Glutamatergic neuron (in vitro differentiated cells): ENCODE data around the gene LONRF3. TPM values are rescaled to one million over a fixed set of nuclear protein-coding genes. Genes with fewer than 3 reads are reported as not detected.
"Not testable (repeated sequence)": the region's sequence is repeated elsewhere in the genome, so short reads cannot be mapped to it uniquely, and the experiment has no call there.

Experiments
- DNase-seq: peaks from one replicate; pipeline ENCODE4 v3.0.0; 2022
- H3K27ac Mint-ChIP-seq: one replicate; pipeline ENCODE4 v1.8.0; 2020; ENCODE audit warnings: mild to moderate bottlenecking, mixed read lengths, inconsistent platforms; ENCODE audit not compliant: unreplicated experiment
- H3K27me3 Mint-ChIP-seq: one replicate; pipeline ENCODE4 v1.8.0; 2020; ENCODE audit warnings: mild to moderate bottlenecking, moderate library complexity, mixed read lengths, inconsistent platforms; ENCODE audit not compliant: unreplicated experiment
- H3K36me3 Mint-ChIP-seq: one replicate; pipeline ENCODE4 v1.8.0; 2020; ENCODE audit warnings: mild to moderate bottlenecking, mixed read lengths, inconsistent platforms; ENCODE audit not compliant: unreplicated experiment
- H3K4me1 Mint-ChIP-seq: one replicate; pipeline ENCODE4 v1.8.0; 2020; ENCODE audit warnings: mild to moderate bottlenecking, low read depth, mixed read lengths, inconsistent platforms; ENCODE audit not compliant: unreplicated experiment
- H3K4me3 Mint-ChIP-seq: one replicate; pipeline ENCODE4 v1.8.0; 2020; ENCODE audit warnings: mild to moderate bottlenecking, mixed read lengths, inconsistent platforms; ENCODE audit not compliant: unreplicated experiment
- H3K9me3 Mint-ChIP-seq: one replicate; pipeline ENCODE4 v1.8.0; 2020; ENCODE audit warnings: mild to moderate bottlenecking, moderate library complexity, mixed read lengths, inconsistent platforms; ENCODE audit not compliant: unreplicated experiment
- total RNA-seq: library from RNA; stranded (reverse); fragmentation: NEBNext Ultra II Directional; extraction: Animal tissue kit (Norgen Biotek cat#: 25700); gene quantifications from one replicate; pipeline ENCODE4 v1.2.1, GENCODE V29; 2021; ENCODE audit not compliant: unreplicated experiment
- TF ChIP-seq, protein P1 (sequence below): fragments of 200-600 bp; sonication (generic); IDR thresholded peaks from one replicate; pipeline ENCODE4 v1.5.0; 2021; ENCODE audit not compliant: partially characterized antibody, unreplicated experiment

LONRF3 gene
- total RNA-seq, 1 donor from 2014 or later, result 0.29 TPM

DNA sequence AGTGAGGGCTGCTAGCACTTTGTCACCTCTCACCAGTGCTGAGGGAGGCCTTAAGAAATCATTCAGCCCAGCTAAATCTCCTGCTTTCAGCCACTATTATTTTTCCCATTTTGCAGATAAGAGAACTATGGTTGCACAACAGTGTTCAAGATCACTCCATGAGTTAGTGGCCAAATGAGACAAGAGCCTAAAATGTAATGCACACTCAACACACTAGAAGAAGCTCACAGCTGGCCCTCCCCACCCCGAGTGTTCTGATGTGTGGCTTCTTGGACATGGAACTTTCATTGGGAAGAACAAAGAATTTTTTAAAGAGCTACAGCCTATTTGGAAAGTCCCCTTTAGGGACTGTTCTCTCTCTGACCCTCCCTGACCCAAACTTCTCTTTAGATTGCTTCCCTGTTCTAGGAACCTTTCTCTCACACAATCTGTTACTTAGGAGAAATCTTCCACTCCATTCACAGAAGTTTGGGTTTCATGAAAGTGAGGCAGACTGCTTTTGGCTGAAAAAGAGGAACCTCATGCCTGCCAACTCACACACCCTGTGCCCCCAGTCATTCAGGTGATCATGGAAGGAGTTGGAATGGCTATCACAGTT lies 54.4 kb downstream of the LONRF3 start:
- Mint-ChIP-seq H3K9me3 (peaks cover 1% of the 10 kb centered on the region), H3K27me3 (no peaks in the 10 kb centered on the region), H3K4me1 (no peaks in the 10 kb centered on the region), H3K36me3 (peaks cover 5% of the 10 kb centered on the region), H3K27ac (no peak overlapping the region), H3K4me3 (no peak overlapping the region)
- no peak for DNase-seq
- TF ChIP-seq, protein P1, sequence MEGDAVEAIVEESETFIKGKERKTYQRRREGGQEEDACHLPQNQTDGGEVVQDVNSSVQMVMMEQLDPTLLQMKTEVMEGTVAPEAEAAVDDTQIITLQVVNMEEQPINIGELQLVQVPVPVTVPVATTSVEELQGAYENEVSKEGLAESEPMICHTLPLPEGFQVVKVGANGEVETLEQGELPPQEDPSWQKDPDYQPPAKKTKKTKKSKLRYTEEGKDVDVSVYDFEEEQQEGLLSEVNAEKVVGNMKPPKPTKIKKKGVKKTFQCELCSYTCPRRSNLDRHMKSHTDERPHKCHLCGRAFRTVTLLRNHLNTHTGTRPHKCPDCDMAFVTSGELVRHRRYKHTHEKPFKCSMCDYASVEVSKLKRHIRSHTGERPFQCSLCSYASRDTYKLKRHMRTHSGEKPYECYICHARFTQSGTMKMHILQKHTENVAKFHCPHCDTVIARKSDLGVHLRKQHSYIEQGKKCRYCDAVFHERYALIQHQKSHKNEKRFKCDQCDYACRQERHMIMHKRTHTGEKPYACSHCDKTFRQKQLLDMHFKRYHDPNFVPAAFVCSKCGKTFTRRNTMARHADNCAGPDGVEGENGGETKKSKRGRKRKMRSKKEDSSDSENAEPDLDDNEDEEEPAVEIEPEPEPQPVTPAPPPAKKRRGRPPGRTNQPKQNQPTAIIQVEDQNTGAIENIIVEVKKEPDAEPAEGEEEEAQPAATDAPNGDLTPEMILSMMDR, result no peak

DNA sequence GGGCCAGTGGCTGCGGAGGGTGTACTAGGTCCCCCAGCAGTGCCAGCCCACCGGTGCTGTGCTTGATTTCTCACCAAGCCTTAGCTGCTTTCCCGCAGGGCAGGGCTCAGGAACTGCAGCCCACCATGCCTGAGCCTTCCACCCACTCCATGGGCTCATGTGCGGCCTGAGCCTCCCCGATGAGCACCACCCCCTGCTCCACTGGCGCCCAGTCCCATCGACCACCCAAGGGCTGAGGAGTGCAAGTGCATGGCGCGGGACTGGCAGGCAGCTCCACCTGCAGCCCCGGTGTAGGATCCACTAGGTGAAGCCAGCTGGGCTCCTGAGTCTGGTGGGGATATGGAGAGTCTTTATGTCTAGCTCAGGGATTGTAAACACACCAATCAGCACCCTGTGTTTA lies 55.2 kb downstream of the LONRF3 start:
- H3K36me3 Mint-ChIP-seq, DNase-seq, H3K4me3 Mint-ChIP-seq, H3K27ac Mint-ChIP-seq, H3K27me3 Mint-ChIP-seq, H3K4me1 Mint-ChIP-seq, H3K9me3 Mint-ChIP-seq: not testable (repeated sequence)

DNA sequence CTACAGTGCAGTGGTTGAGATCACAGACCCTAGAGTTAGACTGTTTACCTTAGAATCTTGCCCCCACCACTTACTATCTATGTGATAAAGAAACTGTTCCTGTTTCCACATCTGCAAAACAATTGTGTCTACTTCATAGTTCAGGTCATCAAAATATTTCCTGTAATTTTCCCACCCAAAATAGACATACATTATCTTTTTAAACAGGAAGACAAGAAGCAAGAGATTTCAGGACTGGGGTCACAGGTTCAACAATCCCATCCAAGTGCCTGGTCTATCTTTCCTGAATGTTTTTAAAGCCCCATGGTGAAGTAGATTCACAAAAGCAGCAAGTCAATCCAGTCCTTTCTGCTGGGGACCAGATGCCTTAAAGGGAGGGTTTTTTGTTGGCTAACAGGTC lies 56.6 kb downstream of the LONRF3 start:
- H3K27ac Mint-ChIP-seq, result no peak overlapping the region
- peaks cover 5% of the 10 kb centered on the region for H3K9me3 Mint-ChIP-seq
- TF ChIP-seq, protein P1, result no peak
- no peaks in the 10 kb centered on the region for H3K27me3 Mint-ChIP-seq
- DNase-seq, result no peak
- no peaks in the 10 kb centered on the region for H3K4me1 Mint-ChIP-seq
- H3K36me3 Mint-ChIP-seq, result peaks cover 5% of the 10 kb centered on the region
- no peak overlapping the region for H3K4me3 Mint-ChIP-seq

DNA sequence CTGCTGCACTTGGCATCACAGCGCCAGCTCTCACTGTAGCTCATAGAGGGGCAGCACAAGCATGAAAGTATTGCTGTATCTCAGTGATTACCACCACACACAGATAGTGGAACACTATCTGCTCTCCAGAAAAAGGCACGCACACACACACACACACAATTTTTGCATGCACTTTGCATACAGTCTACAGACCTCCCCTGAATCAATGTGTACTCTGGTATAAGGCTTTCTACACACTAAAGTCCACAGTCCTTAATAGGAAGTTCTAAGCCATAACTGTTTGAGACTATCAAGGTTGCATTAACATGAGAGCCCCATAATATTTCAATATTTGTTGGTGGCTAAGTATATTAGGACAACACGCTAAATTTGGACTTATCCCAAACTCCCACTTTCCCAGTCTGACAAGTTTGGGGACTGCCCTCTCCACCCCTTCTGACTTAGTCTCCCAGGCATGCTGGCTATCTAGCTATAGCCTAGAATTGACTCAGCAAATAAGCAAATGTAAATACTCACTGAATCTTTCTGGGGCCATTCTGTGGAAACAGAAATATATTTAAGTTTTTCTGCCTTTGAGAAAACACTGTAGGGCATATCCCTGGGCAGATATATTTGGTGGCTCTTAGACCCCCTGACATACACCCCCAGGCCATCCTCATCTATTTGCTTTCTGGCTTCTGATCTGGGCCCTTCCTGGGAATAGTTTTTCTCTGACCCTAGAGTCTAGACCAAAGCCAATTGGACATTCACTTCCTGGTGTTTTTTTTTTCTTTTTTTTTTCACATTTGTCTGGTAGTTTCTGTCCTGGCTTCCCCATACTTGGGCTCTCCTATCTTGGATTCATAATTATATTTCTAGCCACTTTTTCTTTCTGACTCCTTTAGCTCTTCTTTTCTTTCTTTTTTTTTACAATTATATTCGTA lies 62.0 kb downstream of the LONRF3 start:
- H3K27me3 Mint-ChIP-seq, result no peaks in the 10 kb centered on the region
- H3K4me1 Mint-ChIP-seq, result no peaks in the 10 kb centered on the region
- TF ChIP-seq, protein P1, result no peak
- peaks cover 3% of the 10 kb centered on the region for H3K36me3 Mint-ChIP-seq
- no peak for DNase-seq
- H3K9me3 Mint-ChIP-seq, result peaks cover 5% of the 10 kb centered on the region
- no peak overlapping the region for H3K4me3 Mint-ChIP-seq
- H3K27ac Mint-ChIP-seq, result no peak overlapping the region

DNA sequence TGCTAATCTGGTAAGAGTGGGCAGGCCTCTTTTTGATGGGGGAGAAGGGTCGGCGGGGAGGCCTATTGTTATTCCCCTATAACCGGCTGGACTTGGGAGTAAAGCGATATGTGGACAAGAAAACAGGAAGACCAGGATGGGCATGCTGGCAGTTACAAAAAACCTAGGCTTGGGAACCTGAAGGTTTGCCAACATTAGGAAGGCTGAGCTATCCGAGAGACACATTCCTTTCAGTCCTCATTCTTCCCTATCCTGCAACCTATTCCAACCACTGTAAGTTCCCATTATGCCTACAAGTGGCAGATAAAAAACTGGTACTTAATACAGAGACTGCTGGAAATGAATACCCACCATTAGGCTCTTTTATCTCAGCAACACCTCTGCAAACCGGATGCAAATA lies 66.0 kb downstream of the LONRF3 start:
- Mint-ChIP-seq H3K36me3 (no peaks in the 10 kb centered on the region), H3K4me1 (no peaks in the 10 kb centered on the region), H3K27ac (no peak overlapping the region), H3K9me3 (no peaks in the 10 kb centered on the region), H3K4me3 (no peak overlapping the region), H3K27me3 (no peaks in the 10 kb centered on the region)
- no peak for DNase-seq
- TF ChIP-seq, protein P1, result no peak
